Esophagus squamous epithelium (tissue), 4 donors: Measurements from ENCODE around the gene EDC4.

ENCODE experiments used
- POLR2A ChIP-seq, 4 donors: fragments of 450-650 bp; IDR thresholded peaks; one replicate each; pipeline ENCODE4 v1.6.1; 2017; ENCODE audit warnings: antibody characterized with exemption in 4 of 4, mild to moderate bottlenecking in 4 of 4, moderate library complexity in 3 of 4
- TF ChIP-seq, protein P1 (sequence below), 6 experiments: fragments of 450-650 bp in 4 of 6; fragments of 200-600 bp in 2 of 6; sonication (generic) in 2 of 6; IDR thresholded peaks; one replicate each; pipeline ENCODE4 v1.5.1; 2016 to 2019; ENCODE audit warnings: antibody characterized with exemption in 6 of 6, mild to moderate bottlenecking in 4 of 6, moderate library complexity in 4 of 6

DNA sequence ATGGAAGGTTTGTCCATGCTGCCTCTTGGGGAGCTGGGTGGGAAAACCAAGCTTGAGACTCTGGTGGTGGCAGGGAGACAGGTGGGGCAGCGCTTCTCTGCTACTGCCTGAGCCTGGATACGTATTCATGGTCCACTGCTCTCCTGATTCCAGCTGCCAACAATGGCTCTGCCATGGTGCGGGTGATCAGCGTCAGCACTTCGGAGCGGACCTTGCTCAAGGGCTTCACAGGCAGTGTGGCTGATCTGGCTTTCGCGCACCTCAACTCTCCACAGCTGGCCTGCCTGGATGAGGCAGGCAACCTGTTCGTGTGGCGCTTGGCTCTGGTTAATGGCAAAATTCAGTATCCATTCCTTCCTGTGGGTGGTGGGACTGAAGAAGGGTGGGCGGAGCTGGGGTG lies 4.2 kb downstream of the EDC4 start:
- TF ChIP-seq, protein P1, sequence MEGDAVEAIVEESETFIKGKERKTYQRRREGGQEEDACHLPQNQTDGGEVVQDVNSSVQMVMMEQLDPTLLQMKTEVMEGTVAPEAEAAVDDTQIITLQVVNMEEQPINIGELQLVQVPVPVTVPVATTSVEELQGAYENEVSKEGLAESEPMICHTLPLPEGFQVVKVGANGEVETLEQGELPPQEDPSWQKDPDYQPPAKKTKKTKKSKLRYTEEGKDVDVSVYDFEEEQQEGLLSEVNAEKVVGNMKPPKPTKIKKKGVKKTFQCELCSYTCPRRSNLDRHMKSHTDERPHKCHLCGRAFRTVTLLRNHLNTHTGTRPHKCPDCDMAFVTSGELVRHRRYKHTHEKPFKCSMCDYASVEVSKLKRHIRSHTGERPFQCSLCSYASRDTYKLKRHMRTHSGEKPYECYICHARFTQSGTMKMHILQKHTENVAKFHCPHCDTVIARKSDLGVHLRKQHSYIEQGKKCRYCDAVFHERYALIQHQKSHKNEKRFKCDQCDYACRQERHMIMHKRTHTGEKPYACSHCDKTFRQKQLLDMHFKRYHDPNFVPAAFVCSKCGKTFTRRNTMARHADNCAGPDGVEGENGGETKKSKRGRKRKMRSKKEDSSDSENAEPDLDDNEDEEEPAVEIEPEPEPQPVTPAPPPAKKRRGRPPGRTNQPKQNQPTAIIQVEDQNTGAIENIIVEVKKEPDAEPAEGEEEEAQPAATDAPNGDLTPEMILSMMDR (IDR thresholded peaks at IDR 0.05) = no peak
- no peak for TF ChIP-seq POLR2A (IDR thresholded peaks at IDR 0.05)
